ENCODE measurements around the gene ELK3.

The ELK3 gene

GRCh38 chr12:96215919-96216273 is 21.7 kb downstream of the ELK3 start:
- DNase-seq = no peak

- DNase-seq = no peak
Measured at GRCh38 chr12:96218989-96219678, 25.0 kb downstream of the ELK3 start.

- no peak for DNase-seq
Measured at GRCh38 chr12:96219700-96220206, 25.6 kb downstream of the ELK3 start.

GRCh38 chr12:96220902-96221301 is 26.7 kb downstream of the ELK3 start:
- DNase-seq = no peak

- DNase-seq = no peak
Measured at GRCh38 chr12:96221391-96221790, 27.2 kb downstream of the ELK3 start.

- DNase-seq = no peak
Measured at GRCh38 chr12:96223411-96224218, 29.4 kb downstream of the ELK3 start.

- DNase-seq = no peak
Measured at GRCh38 chr12:96224219-96224615, 30.0 kb downstream of the ELK3 start.

- DNase-seq = no peak
Measured at GRCh38 chr12:96225044-96225855, 31.1 kb downstream of the ELK3 start.

- no peak for DNase-seq
Measured at GRCh38 chr12:96225994-96226399, 31.8 kb downstream of the ELK3 start.

- no peak for DNase-seq
Measured at GRCh38 chr12:96226401-96226800, 32.2 kb downstream of the ELK3 start.

- DNase-seq = no peak
Measured at GRCh38 chr12:96226801-96227348, 32.7 kb downstream of the ELK3 start.

- no peak for DNase-seq
Measured at GRCh38 chr12:96227365-96228106, 33.4 kb downstream of the ELK3 start.

- no peak for DNase-seq
Measured at GRCh38 chr12:96228566-96229248, 34.5 kb downstream of the ELK3 start.

- no peak for DNase-seq
Measured at GRCh38 chr12:96230646-96231045, 36.5 kb downstream of the ELK3 start.

- DNase-seq = no peak
Measured at GRCh38 chr12:96233168-96233567, 39.0 kb downstream of the ELK3 start.

- no peak for DNase-seq
Measured at GRCh38 chr12:96233939-96234461, 39.8 kb downstream of the ELK3 start.

GRCh38 chr12:96234591-96235483 is 40.7 kb downstream of the ELK3 start:
- DNase-seq = no peak

GRCh38 chr12:96235484-96235826 is 41.3 kb downstream of the ELK3 start:
- no peak for DNase-seq

GRCh38 chr12:96236221-96236822 is 42.1 kb downstream of the ELK3 start:
- no peak for DNase-seq

- DNase-seq = no peak
Measured at GRCh38 chr12:96237035-96237434, 42.9 kb downstream of the ELK3 start.
